GM21723 (cell line): ENCODE data around the gene MRGPRG.

Source experiments
- ATAC-seq: cut with Tn5 transposase; IDR thresholded peaks from one replicate; pipeline ENCODE4 v1.9.1; 2021; ENCODE audit warnings: mild to moderate bottlenecking, moderate library complexity; ENCODE audit not compliant: unreplicated experiment

MRGPRG gene

DNA sequence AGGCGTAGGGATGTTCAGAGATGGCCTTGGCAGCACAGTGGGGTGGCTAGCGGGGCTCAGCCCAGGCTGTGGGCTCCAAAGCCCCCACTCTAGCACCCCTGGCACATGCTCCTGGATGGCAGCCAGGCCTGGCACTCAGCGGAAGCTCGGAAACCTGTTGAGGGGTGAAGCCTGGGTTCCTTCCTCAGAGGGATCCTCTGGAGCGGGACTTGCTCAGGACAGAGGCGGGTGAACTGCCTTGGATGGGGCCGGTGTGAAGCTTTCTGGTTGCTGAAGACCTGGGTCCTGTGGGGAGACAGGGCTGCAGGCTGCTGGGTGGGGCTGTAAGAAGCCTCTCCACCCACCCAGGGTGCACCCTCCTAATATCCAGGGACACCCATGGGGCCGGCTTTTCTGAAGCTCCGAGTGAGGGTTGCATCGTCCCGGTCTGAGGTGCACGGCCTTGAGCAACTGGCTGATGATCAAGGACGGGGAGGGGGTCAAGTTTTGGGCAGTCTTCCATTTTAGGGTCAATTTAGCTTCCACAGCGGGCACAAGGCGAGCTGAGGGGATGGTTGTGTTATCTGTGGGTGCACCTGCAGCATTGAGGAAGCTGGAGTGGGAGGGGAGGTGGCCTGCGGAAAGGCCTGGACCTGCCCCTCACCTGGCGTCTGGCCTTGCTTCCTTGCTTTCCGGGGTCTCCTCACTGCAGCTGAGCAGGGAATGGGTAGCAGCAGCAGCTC is 8.4 kb upstream of the MRGPRG start:
- no peak for ATAC-seq

DNA sequence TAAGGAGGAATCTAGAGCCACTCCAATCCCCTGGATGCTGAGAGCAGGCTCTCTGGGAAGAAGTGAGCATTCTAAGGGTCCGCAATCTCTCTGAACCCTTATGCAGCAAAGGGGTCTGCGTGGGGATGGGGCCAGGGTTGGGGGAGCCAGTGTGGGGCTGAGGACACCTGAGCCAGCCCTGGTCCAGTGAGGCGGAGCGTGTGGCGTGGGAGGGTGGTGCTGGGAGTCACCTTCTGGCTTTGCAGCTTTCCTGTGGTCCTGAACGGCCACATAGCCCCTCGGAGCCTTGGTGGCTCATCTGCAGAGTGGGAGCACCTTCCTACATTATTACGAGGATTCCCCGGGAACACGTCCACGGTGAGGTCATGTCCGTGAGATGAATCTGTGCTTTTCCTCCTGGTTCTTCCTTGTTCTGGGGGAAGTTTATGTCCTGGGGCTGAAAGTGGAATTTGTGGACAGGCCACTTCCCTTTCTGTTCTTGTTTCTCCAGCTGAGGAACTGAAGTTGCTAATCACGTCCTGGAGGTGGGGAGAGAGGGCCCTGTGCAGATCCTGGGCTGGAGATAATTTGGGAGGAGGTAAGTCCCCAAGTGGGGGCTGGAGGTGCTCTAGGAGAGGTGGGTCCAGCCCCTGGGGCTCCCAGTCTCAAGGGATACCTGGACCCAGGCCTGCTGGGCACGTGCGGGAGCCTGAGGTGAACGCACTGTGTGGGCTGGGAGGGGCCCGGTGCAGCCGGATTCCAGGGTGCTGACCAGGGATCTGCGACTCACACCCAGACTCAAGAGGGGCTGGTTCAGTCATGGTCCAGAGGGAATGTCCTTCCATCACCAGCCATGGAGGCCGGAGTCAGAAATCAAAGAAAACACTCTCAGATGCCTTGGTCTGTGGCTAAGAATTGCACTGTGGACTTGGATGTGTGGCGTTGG is 7.5 kb upstream of the MRGPRG start:
- no peak for ATAC-seq

DNA sequence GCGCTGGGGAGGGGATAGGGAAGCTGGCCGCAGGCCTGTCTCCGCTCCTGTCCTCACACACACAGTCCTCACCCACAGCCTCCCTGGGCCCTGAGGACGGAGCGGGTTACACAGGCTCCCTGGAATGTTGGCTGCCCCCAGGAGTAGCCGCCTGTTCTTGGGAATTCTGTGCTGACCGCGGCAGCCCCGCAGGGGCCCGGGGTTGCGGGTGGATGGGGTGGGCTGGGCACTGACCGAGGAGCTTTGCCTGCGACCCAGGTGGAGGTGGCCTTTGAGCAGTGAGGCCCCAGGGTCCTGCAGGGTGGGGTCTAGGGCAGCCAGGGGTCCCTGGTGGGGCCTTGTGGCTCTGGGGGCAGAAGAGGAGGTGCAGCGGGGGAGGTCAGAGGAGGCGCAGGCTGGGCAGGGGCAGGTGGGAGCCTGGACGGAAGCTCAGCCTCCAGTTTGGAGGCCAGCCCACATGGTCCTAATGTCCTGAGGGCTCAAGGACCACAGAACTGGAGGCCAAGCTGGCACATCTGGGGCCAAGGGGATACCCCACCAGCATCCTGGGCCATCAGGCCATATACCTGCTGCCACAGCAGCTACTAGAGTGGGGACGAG is 6.6 kb upstream of the MRGPRG start:
- ATAC-seq, result no peak

DNA sequence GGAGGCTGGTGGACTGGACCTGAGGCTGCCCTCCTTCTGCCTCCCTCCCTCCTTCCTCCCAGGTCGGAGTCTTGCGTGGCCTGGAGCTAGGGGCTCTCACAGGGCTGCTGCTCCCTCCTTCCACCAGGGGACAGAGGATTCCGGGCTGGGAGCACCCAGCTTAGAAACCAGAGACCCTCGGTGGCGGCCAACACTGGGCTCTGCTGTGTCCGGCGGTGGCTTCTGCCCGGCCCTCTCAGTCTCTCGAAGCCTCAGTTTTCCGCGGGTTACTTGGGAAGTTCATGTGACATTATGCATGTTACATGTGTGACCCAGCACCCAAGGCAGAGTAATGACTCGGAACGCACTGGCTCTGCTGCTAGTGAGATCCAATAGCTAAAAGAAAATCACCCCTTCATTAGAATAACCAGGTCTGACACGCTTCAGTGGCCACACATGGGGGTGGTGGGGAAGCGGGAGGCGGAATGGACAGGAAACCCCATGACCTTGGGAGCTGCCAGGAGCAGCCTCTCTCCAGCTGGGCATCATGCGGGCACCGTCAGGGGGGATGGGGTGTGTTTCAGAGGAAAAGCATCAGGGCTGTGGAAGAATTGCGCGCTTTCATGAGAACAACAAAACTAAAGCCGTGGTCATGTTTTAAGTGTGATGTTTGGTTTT is 5.9 kb upstream of the MRGPRG start:
- ATAC-seq, result no peak

DNA sequence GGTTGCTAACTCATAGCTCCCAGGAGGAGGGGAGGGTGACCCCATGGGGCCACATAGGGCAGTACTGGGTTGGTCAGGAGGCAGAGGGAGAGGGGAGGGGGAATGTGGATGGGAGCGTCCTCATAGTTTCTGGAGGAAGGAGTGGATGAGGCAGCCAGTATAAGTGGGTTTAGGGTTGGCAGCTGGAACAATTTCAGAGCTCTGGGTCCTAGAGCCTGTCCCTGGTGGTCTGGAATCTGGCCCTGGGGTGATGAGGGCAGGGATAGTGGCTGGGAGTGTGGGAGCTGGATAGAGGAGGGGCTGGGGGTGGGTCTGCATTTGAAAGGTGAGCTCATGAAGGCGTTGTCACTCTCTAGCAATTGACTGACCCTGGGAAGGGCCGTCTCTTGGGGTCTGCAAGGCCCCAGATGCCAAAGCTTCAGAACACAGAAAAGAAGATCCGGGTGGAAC is 5.3 kb upstream of the MRGPRG start:
- ATAC-seq, result no peak

DNA sequence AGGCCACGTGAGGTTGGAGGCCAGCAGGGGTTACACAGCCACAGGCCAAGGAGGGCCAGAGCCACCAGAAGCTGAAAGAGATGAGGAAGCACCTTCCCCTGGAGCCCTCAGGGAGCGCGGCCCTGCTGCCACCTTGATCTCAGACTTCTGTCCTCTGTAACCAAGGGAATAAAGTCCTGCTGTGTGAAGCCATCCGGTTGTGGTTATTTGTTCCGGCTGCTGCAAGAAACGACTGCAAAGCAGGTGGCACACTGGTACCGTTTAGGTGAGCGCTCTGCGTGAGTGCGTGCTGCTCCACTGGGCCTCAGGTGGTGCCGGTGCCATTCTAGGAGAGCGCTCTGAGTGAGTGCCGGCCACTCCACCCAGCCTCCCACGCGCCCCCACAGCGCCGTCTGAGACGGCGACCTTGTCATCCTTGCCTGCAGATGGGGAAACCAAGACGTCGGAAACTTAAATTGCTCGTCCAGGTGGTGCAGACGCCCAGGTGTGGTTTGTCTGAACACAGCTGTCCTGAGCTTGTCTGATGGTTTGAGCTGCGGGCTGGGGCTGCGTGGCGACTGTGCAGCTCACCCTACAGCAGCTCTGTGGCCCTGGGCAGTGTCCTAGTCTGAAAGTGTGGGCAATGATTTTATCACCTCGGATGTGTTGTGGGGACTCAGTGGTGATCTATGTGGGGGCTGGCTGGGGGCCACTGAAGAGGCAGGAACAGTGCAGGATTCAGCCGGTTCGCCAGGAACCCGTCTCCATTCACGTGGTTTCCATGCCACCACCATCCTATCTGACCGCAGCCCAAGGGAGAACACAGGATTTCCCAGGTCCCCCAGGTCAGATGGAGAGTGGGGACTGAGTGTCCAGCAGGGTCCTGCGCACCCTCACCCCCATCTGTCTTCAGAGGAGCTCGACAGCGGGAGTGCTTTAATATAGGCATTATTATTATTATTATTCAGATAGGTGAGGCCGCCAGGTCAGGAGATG is 4.6 kb upstream of the MRGPRG start:
- ATAC-seq, result no peak

DNA sequence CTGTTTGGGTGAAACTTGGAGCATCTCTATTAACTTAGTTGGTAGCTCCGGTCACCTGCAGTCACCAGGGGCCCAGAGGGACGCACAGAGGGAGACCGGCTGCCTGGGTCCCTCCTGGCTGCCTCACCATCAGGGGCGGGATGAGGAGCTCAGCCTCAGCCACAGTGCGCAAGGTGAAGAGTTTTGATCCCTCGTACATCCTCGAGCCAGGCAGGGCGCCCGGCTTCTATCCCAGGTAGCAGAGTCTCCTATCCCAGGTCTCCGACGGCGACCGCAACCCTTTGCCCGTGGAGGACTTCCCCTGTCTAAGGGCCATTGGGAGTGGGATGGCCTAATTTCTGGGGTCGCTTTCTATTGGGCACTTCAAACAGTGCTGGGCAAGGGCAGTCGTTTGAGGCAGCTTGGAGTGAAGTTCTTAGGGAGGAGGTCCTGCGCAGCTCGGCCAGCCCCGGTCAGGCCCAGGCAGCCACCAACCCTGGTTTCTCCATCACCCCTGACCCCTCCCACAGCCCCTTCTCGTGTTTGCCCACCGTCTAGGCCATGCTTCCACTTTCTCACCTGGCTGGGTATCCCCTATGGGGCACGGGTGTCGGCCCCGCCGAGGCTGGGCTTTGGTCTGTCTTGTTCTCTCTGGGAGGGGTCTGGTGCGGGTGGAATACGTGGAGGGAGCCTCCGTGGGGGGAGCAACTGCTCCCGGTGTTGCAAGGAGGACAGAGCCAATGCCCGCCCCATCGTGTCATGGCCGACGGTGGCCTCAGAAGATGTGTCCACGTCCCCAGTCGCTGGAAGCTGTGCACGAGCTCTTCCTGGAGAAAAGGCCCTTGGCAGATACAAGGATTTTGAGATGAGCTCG is 3.6 kb upstream of the MRGPRG start:
- ATAC-seq, result no peak

DNA sequence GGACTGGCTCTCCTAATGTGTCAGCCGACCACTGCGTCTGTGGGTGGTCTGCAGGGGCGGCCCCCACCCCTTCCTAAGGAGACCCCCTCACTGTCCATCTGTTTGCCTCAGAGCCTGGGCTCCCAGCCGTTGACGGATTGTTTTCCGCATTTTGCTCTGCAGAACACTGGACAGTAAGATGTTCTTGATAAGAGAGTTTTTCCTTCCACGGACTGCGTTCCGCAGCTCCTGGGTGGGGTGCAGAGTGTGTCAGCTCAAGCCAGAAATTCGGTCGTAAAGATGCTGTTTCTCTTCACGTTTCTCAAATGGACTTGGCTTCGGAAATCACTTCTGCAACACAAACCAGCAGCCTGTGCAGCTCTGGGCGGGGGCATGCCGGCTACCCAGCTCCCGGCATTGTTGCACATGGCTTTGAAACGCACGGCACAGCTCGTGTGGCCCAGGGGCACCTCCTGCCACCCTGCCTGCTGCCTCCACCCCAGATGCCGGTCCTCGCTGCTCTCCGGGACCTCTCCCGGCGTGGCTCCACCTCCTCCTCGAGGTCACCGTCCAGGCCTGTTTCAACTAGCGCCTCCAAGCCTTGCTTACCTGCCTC is 2.9 kb upstream of the MRGPRG start:
- no peak for ATAC-seq

DNA sequence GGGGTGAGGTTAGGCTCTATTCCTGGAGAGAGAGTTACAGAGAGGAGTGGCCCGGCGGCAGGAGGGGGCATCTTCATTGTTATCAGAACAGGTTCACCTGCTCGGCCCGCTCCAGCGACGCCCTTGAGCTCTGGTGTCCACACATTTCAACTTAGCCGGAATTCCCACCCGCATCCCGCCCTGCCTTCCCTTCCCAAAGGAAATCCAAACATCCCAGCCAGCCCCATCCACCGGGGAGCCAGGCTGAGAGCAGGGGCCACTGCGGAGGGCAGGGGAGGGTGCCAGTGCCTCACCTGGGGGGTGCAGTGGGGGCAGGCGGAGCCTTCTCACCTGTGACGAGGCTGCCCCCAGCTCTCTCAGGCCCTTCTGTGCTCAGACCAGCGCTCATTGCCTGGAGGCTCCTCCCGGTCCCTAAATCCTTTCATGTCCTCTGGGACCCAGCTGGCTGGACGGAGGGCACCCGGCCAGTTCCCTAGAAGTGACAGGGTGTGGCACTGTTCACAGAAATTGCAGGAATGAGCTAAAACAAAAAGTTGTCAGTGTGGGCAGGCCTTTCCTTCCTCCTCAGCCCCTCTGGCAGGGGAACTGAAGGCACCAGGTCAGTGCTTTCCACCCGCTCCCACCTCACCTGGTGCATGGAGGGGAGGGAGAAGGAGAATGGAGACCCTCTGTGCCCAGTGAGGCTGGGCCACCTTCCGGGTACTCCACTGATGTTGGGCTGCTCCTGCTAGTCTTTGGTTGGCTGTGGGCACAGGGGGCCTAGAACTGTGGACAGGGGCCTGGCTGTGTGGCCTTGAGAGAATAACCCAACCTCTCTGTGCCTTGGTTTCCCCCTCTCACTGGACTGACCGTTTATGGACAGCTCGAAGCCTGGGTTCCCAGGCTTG is 2.2 kb upstream of the MRGPRG start:
- no peak for ATAC-seq

DNA sequence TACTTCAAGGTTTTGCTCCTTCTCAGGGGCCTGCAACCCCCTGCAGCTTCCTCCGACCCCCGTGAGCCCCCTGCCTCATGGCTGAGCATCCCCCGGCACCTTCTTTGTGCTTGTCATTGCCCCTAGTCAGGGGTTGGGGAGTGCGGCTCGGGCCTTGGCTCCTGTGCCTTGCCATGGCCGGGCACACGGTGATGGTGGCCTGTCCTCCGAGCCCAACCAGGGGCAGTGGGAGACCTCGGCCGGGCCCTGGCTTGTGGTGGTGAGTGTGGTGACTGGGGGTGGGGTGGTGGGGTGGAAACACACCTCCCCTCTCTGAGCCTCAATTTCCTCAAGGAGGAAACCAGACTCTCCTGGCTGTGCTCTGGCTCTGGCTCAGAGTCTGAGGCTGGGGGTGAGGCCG is 1.5 kb upstream of the MRGPRG start:
- no peak for ATAC-seq

DNA sequence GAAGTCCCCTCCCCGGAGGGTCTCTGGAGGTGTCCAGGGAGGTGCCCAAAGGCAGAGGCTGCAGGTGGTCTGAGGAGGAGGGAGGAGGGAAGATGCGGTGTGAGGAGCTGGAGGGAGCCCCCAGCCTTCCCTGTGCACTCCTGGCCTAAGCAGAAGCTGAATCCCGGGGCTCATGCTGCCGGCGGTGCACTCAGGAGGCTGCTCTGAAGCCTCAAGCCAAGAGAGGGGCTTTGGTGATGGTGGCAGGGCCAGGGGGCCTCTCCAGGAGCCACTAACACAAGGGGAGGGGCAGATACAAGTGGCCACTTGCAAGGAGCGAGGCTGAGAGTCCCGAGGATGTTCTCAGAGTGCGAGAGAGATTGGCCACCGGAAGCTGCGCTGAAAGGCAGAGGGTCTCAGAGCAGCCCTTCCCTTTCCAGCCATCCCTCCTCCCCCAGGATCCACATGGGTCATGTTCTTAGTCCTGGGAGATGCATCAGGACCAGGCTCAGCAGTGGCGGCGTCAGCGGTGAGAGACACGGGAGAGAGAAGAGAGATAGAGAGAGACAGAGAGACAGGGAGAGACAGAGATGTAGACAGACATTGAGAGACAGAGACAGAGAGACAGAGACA is 774 bp upstream of the MRGPRG start:
- no peak for ATAC-seq

DNA sequence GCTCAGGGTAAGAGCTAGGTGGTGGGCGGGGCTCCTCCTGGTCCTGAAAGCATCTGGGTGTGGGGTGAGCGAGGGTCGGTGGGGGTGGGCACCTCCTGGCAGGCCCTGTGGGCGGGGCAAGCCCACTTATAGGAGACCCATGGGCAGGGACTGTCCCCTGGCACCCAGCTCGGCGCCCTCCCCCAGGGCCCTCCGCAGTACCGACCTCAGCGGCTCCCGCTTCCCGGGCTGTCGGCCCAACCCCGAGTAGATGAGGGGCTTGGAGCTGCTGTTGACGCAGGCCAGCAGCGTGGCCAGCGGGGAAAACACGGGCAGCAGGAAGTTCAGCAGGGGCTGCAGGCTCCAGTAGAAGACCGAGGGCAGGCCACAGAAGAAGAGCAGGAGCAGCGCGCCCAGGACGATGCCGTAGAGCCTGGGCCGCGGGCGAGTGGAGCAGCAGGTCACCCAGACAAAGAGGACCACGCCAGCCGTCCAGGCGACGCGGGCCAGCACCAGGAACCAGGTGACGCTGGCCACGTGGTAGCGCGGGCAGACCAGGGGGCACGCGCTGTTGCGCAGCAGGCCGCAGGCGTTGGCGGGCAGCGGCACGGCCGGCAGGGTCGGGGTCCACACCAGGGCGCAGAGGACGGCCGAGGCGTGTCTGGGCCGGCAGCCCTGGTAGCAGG is 663 bp downstream of the MRGPRG start:
- no peak for ATAC-seq

DNA sequence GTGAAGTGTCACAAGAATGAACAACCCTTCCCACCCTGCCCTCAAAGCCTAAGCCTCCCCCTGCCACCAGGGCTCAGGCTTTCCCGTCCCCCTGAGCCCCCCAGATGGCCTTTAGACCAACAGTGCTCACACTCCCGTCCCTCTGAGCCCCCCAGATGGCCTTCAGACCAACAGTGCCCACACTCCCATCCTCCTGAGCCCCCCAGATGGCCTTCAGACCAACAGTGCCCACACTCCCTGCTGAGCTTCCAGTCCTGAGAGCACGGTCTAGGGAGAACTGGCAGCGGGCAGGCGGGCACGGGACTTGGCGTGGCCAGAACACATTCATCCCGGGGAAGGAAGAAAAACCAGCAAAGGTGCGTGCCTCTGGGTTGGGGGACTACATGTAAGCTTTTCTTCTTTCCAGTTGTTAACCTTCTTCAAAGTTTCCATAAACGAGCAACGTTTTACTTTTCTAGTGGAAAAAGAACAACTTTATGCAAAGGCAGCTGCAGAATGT is 2.5 kb downstream of the MRGPRG start:
- no peak for ATAC-seq

DNA sequence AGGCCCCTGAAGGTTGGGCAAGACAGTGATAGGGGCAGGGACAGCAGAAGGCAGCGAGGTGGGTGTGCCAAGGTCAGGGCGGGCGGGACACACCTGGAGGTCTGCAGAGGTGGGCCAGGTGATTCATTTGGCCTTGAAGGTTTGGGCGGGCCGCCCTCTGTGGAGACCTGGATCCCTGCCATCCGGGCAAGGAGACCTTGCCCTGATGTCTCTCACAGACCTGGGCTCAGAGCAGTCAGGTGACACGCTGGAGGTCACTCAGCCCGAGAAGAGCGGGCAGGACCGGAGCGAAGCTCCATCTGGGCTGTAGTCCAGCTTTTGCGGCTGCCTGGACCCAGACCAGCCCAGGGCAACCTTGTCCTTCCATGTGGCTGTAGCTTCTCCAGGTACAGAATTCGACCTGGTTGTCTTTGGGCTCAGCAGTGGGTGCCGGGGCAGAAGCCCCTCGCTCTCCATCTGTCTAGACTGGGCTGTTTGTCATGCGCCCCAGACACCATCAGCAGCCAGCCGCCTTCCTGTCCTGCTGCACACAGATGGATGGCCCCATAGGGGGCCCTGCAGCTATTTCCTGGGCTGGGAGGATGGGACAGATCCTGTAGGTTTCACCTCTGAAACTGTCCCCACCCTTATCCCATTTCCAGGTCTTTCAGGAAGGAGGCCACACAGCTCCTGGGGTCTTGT is 3.1 kb downstream of the MRGPRG start:
- no peak for ATAC-seq

DNA sequence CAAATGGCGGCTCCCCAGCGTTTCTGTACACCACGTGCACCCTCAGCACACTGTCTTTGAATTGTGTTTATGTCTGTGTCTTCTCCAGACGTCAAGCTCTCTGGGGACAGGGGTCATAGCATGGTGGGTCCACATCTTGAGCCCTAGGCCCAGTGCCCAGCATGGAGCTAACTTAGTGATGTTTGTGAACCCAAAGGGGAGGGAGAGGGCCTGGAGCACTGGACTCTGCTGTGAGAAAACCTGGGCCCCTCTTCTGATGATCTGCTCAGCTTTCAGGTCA is 4.3 kb downstream of the MRGPRG start:
- ATAC-seq, result no peak

DNA sequence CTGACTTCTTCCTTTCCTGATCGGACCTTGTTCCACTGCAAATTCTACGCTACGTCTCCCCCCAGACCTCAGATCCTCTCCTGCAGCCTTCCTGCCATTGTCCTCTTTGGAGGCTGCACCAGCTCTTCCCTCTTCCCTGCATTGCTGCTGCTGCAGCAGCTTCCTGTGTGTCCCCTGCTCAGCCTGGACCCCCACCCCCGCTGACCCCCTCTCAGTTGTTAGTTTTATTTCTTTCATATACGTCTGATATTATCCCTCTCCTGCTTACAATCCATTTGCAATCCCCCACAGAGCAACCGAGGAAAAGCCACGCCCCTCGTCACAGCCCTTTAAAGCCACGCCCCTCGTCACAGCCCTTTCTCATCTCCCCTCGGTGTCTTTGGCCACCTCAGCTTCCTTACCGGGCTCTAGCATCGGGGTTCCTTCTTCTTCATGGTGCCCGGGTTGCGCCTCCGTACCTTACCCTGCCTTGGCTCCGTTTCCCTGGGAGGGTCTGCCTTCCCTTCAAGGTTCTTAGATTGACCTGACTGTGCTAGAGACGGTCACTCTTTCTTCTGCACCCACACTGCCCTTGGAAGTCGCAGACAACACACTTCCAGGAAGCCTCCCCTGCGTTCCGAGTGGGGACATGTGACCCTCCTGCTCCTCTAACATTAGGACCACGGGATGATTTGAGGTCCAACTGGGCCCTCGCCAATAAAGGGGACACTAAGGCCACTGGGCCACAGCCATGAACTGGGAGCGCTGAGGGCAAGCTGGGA is 4.8 kb downstream of the MRGPRG start:
- no peak for ATAC-seq
